ENCODE data around the gene RBMS2.

- TF ChIP-seq POLR2A (IDR thresholded peaks at IDR 0.05) (no peak), EP300 (IDR thresholded peaks at IDR 0.05) (no peak), CTCF (IDR thresholded peaks at IDR 0.05) (no peak)
Measured at GRCh38 chr12:56600753-56601152, 79.1 kb downstream of the RBMS2 start.
